ENCODE measurements around the gene RAB30. TPM values are rescaled to one million over a fixed set of nuclear protein-coding genes. Genes with fewer than 3 reads are reported as not detected.

Gene RAB30
- total RNA-seq, 2 donors from 2014 or later, result 12.1 to 19.0 TPM

DNA sequence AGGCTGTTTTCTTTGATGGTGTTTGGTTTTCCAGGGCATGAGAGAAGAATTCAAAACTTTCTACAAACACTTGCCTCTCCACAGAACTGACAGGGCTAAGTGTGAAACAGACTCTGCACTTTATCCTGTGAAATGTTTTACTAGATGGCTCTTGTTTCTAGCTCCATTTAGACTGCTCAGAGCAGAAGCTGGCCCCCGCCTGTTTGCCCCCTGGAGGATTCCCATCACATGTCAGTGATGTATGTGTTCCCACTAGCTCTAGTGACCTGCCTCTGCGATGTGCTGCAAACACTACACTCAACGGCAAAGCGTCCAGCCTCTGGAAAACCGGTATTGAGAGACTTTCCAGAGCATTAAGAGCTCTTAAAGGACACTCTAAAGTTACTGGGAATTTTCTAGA, 43.9 kb upstream of the RAB30 start:
- no peak overlapping the region for H3K27ac ChIP-seq
- no peak for DNase-seq (ENCODE audit: low spot score)
- no peaks in the 10 kb centered on the region for H3K9me3 ChIP-seq
- H3K27me3 ChIP-seq, result no peaks in the 10 kb centered on the region
- TF ChIP-seq, protein P1, sequence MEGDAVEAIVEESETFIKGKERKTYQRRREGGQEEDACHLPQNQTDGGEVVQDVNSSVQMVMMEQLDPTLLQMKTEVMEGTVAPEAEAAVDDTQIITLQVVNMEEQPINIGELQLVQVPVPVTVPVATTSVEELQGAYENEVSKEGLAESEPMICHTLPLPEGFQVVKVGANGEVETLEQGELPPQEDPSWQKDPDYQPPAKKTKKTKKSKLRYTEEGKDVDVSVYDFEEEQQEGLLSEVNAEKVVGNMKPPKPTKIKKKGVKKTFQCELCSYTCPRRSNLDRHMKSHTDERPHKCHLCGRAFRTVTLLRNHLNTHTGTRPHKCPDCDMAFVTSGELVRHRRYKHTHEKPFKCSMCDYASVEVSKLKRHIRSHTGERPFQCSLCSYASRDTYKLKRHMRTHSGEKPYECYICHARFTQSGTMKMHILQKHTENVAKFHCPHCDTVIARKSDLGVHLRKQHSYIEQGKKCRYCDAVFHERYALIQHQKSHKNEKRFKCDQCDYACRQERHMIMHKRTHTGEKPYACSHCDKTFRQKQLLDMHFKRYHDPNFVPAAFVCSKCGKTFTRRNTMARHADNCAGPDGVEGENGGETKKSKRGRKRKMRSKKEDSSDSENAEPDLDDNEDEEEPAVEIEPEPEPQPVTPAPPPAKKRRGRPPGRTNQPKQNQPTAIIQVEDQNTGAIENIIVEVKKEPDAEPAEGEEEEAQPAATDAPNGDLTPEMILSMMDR (IDR thresholded peaks at IDR 0.05), result no peak
- H3K36me3 ChIP-seq, result no peaks in the 10 kb centered on the region
- H3K4me3 ChIP-seq, result no peak overlapping the region
- no peaks in the 10 kb centered on the region for H3K4me1 ChIP-seq

DNA sequence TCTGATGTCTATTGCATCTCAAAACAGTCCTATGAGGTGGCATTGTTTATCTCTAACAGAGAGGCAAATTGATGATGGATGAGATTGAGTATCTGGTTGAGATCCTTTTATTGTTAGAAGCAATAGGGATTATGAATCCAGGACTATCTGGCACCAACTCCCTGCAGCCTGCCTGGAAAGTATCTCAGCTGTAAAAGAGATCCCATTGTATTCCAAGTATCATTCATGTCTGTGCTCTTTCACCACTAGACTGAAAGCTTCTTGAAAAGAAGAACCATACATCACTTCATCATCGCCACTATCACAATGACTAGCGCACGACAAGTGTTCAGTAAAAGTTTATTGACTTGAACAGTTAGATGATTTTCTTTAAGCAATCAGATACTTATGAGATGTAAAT, 43.3 kb upstream of the RAB30 start:
- no peaks in the 10 kb centered on the region for H3K36me3 ChIP-seq
- no peaks in the 10 kb centered on the region for H3K4me1 ChIP-seq
- DNase-seq (ENCODE audit: low spot score), result no peak
- H3K27me3 ChIP-seq, result no peaks in the 10 kb centered on the region
- H3K9me3 ChIP-seq, result no peaks in the 10 kb centered on the region
- TF ChIP-seq, protein P1 (IDR thresholded peaks at IDR 0.05), result no peak
- no peak overlapping the region for H3K4me3 ChIP-seq
- no peak overlapping the region for H3K27ac ChIP-seq

GRCh38 chr11:83112886-83113285, 41.2 kb upstream of the RAB30 start:
- TF ChIP-seq, protein P1 (IDR thresholded peaks at IDR 0.05), result no peak
- no peaks in the 10 kb centered on the region for H3K4me1 ChIP-seq

GRCh38 chr11:83105168-83105567, 33.5 kb upstream of the RAB30 start:
- Histone ChIP-seq H3K4me1 (no peaks in the 10 kb centered on the region), H3K4me3 (no peak overlapping the region), H3K36me3 (no peaks in the 10 kb centered on the region), H3K9me3 (no peaks in the 10 kb centered on the region), H3K27ac (no peak overlapping the region), H3K27me3 (no peaks in the 10 kb centered on the region)
- DNase-seq (ENCODE audit: low spot score), result no peak
- TF ChIP-seq, protein P1 (IDR thresholded peaks at IDR 0.05), result no peak

More at GRCh38 chr11:83112886-83113285, 41.2 kb upstream of the RAB30 start:
- Histone ChIP-seq H3K4me3 (no peak overlapping the region), H3K27ac (no peak overlapping the region), H3K9me3 (no peaks in the 10 kb centered on the region), H3K27me3 (no peaks in the 10 kb centered on the region), H3K36me3 (no peaks in the 10 kb centered on the region)
- DNase-seq (ENCODE audit: low spot score), result no peak

GRCh38 chr11:83102834-83103233, 31.1 kb upstream of the RAB30 start:
- no peak overlapping the region for H3K27ac ChIP-seq
- H3K27me3 ChIP-seq, result no peaks in the 10 kb centered on the region
- no peak for DNase-seq (ENCODE audit: low spot score)

More at GRCh38 chr11:83102834-83103233, 31.1 kb upstream of the RAB30 start:
- H3K4me3 ChIP-seq, result no peak overlapping the region
- TF ChIP-seq, protein P1 (IDR thresholded peaks at IDR 0.05), result no peak
- no peaks in the 10 kb centered on the region for H3K4me1 ChIP-seq
- H3K36me3 ChIP-seq, result no peaks in the 10 kb centered on the region
- H3K9me3 ChIP-seq, result no peaks in the 10 kb centered on the region
